ENCODE data around the gene CCDC141.

The CCDC141 gene

GRCh38 chr2:178870703-178871102, 179.2 kb downstream of the CCDC141 start:
- DNase-seq (ENCODE audit: low spot score), result no peak

GRCh38 chr2:178865999-178866398, 183.9 kb downstream of the CCDC141 start:
- DNase-seq (ENCODE audit: low spot score), result no peak

- no peak for DNase-seq (ENCODE audit: low spot score)
Measured at GRCh38 chr2:178865146-178865936, 184.6 kb downstream of the CCDC141 start.

GRCh38 chr2:178863856-178864620, 185.9 kb downstream of the CCDC141 start:
- no peak for DNase-seq (ENCODE audit: low spot score)

GRCh38 chr2:178863130-178863855, 186.6 kb downstream of the CCDC141 start:
- no peak for DNase-seq (ENCODE audit: low spot score)

GRCh38 chr2:178860551-178860950, 189.4 kb downstream of the CCDC141 start:
- DNase-seq (ENCODE audit: low spot score), result no peak

GRCh38 chr2:178859730-178860129, 190.2 kb downstream of the CCDC141 start:
- DNase-seq (ENCODE audit: low spot score), result no peak

GRCh38 chr2:178858896-178859625, 190.9 kb downstream of the CCDC141 start:
- no peak for DNase-seq (ENCODE audit: low spot score)

- no peak for DNase-seq (ENCODE audit: low spot score)
Measured at GRCh38 chr2:178855151-178855550, 194.8 kb downstream of the CCDC141 start.

- no peak for DNase-seq (ENCODE audit: low spot score)
Measured at GRCh38 chr2:178848335-178848734, 201.6 kb downstream of the CCDC141 start.

- no peak for DNase-seq (ENCODE audit: low spot score)
Measured at GRCh38 chr2:178846458-178846802, 203.5 kb downstream of the CCDC141 start.

- no peak for DNase-seq (ENCODE audit: low spot score)
Measured at GRCh38 chr2:178845566-178846457, 204.1 kb downstream of the CCDC141 start.

GRCh38 chr2:178844701-178845100, 205.2 kb downstream of the CCDC141 start:
- no peak for DNase-seq (ENCODE audit: low spot score)

- DNase-seq (ENCODE audit: low spot score), result no peak
Measured at GRCh38 chr2:178844269-178844668, 205.7 kb downstream of the CCDC141 start.

- DNase-seq (ENCODE audit: low spot score), result no peak
Measured at GRCh38 chr2:178843697-178844096, 206.2 kb downstream of the CCDC141 start.

- DNase-seq (ENCODE audit: low spot score), result no peak
Measured at GRCh38 chr2:178836807-178837206, 213.1 kb downstream of the CCDC141 start.

GRCh38 chr2:178834086-178834485, 215.9 kb downstream of the CCDC141 start:
- no peak for DNase-seq (ENCODE audit: low spot score)

- no peak for DNase-seq (ENCODE audit: low spot score)
Measured at GRCh38 chr2:178833382-178833781, 216.6 kb downstream of the CCDC141 start.

- DNase-seq (ENCODE audit: low spot score), result no peak
Measured at GRCh38 chr2:178830451-178830850, 219.5 kb downstream of the CCDC141 start.

GRCh38 chr2:178829981-178830380, 220.0 kb downstream of the CCDC141 start:
- DNase-seq (ENCODE audit: low spot score), result no peak

Data from COLO829 (cell line).